Suprapubic skin (tissue), 4 donors: ENCODE measurements around the gene IL32. TPM values are rescaled to one million over a fixed set of nuclear protein-coding genes. Genes with fewer than 3 reads are reported as not detected.
"Not testable (repeated sequence)": the region's sequence is repeated elsewhere in the genome, so short reads cannot be mapped to it uniquely, and the experiment has no call there.

Source experiments
- DNase-seq, 2 donors: peaks; one replicate each; pipeline ENCODE4 v3.0.0-alpha.2; 2019; ENCODE audit warnings: low spot score in 2 of 2
- H3K27ac ChIP-seq: fragments of 200-600 bp; sonication (generic); one replicate; pipeline ENCODE4 v1.5.1; 2019
- H3K27me3 ChIP-seq: fragments of 200-600 bp; sonication (generic); one replicate; pipeline ENCODE4 v1.5.1; 2019
- H3K36me3 ChIP-seq: fragments of 200-600 bp; sonication (generic); one replicate; pipeline ENCODE4 v1.5.1; 2019
- H3K4me1 ChIP-seq: fragments of 200-600 bp; sonication (generic); one replicate; pipeline ENCODE4 v1.5.1; 2019
- H3K4me3 ChIP-seq: fragments of 200-600 bp; sonication (generic); one replicate; pipeline ENCODE4 v1.5.1; 2019; ENCODE audit warnings: mild to moderate bottlenecking
- H3K9me3 ChIP-seq: fragments of 200-600 bp; sonication (generic); one replicate; pipeline ENCODE4 v1.5.1; 2019
- CTCF ChIP-seq, 2 donors: fragments of 200-600 bp in 1 of 2; fragments of 450-650 bp in 1 of 2; sonication (generic) in 1 of 2; IDR thresholded peaks; one replicate each; pipeline ENCODE4 v1.5.1; 2016 to 2019; ENCODE audit warnings: antibody characterized with exemption in 2 of 2, mild to moderate bottlenecking in 1 of 2, moderate library complexity in 1 of 2
- EP300 ChIP-seq: sonication (generic); formaldehyde crosslinking; IDR thresholded peaks from one replicate; pipeline ENCODE4 v1.6.1; 2017; ENCODE audit warnings: antibody characterized with exemption
- POLR2A ChIP-seq, 2 donors: fragments of 450-650 bp; IDR thresholded peaks; one replicate each; pipeline ENCODE4 v1.6.1; 2017; ENCODE audit warnings: antibody characterized with exemption in 2 of 2, mild to moderate bottlenecking in 2 of 2, moderate library complexity in 2 of 2
- POLR2AphosphoS5 ChIP-seq, 3 donors: sonication (generic); formaldehyde crosslinking; IDR thresholded peaks; one replicate each; pipeline ENCODE4 v1.6.1; 2017; ENCODE audit warnings: antibody characterized with exemption in 3 of 3
- WGBS: methylation state at CpG from one replicate; pipeline ENCODE4 v1.1.5; 2018; 5-methylcytosine and 5-hydroxymethylcytosine counted together
- total RNA-seq, 4 donors: library from RNA; depleted of rRNA; stranded (reverse); fragments of >200 nt; gene quantifications; one replicate each; pipeline ENCODE4 v1.1.0, GENCODE V29; 2016

The IL32 gene
- total RNA-seq, 4 donors from 2014 or later, result 2.6 to 11.9 (median 6.1) TPM

- Histone ChIP-seq H3K4me1 (peaks cover 14% of the 10 kb centered on the region), H3K27ac (no peak overlapping the region), H3K9me3 (no peaks in the 10 kb centered on the region), H3K4me3 (no peak overlapping the region), H3K27me3 (no peaks in the 10 kb centered on the region), H3K36me3 (no peaks in the 10 kb centered on the region)
- no peak for DNase-seq
- TF ChIP-seq CTCF (IDR thresholded peaks at IDR 0.05) (no peak), EP300 (no peak), POLR2AphosphoS5 (IDR thresholded peaks at IDR 0.05) (no peak), POLR2A (IDR thresholded peaks at IDR 0.05) (no peak)
- WGBS, result 82% methylated on average over 7 of the region's 7 CpGs
Measured at GRCh38 chr16:3071655-3072054, 6.2 kb downstream of the IL32 start.

- H3K27ac ChIP-seq, H3K36me3 ChIP-seq, H3K27me3 ChIP-seq, DNase-seq, H3K4me3 ChIP-seq, H3K9me3 ChIP-seq: not testable (repeated sequence)
- peaks cover 12% of the 10 kb centered on the region for H3K4me1 ChIP-seq
- no CpG with 5 or more reads among the region's 4 CpGs for WGBS
Measured at GRCh38 chr16:3072148-3072547, 6.7 kb downstream of the IL32 start.

- H3K36me3 ChIP-seq, H3K4me1 ChIP-seq, H3K27me3 ChIP-seq, H3K9me3 ChIP-seq, DNase-seq, H3K27ac ChIP-seq, H3K4me3 ChIP-seq: not testable (repeated sequence)
- 85% methylated on average over 8 of the region's 18 CpGs for WGBS
Measured at GRCh38 chr16:3072576-3073263, 7.3 kb downstream of the IL32 start.

GRCh38 chr16:3073448-3073847 lies 8.0 kb downstream of the IL32 start:
- Histone ChIP-seq H3K9me3 (no peaks in the 10 kb centered on the region), H3K27ac (no peak overlapping the region), H3K4me1 (peaks cover 4% of the 10 kb centered on the region), H3K4me3 (no peak overlapping the region), H3K27me3 (no peaks in the 10 kb centered on the region), H3K36me3 (no peaks in the 10 kb centered on the region)
- TF ChIP-seq POLR2AphosphoS5 (IDR thresholded peaks at IDR 0.05) (no peak), EP300 (no peak), CTCF (IDR thresholded peaks at IDR 0.05) (no peak)
- DNase-seq, result no peak
- 94% methylated on average over 7 of the region's 7 CpGs for WGBS

- WGBS, result 68% methylated on average over 9 of the region's 9 CpGs
- TF ChIP-seq EP300 (no peak), POLR2A (IDR thresholded peaks at IDR 0.05) (no peak), POLR2AphosphoS5 (IDR thresholded peaks at IDR 0.05) (no peak), CTCF (IDR thresholded peaks at IDR 0.05) (no peak)
- Histone ChIP-seq H3K27me3 (no peaks in the 10 kb centered on the region), H3K36me3 (no peaks in the 10 kb centered on the region), H3K4me1 (peaks cover 4% of the 10 kb centered on the region), H3K9me3 (no peaks in the 10 kb centered on the region), H3K4me3 (no peak overlapping the region), H3K27ac (no peak overlapping the region)
- no peak for DNase-seq
Measured at GRCh38 chr16:3074860-3075522, 9.6 kb downstream of the IL32 start.

- Histone ChIP-seq H3K4me1 (peaks cover 4% of the 10 kb centered on the region), H3K4me3 (no peak overlapping the region), H3K36me3 (no peaks in the 10 kb centered on the region), H3K27ac (no peak overlapping the region), H3K9me3 (no peaks in the 10 kb centered on the region), H3K27me3 (no peaks in the 10 kb centered on the region)
- no peak for TF ChIP-seq CTCF (IDR thresholded peaks at IDR 0.05)
- no peak for TF ChIP-seq EP300
- TF ChIP-seq POLR2A (IDR thresholded peaks at IDR 0.05), result no peak
- TF ChIP-seq POLR2AphosphoS5 (IDR thresholded peaks at IDR 0.05), result no peak
- no peak for DNase-seq
- 39% methylated on average over 10 of the region's 10 CpGs for WGBS
Measured at GRCh38 chr16:3075523-3075915, 10.1 kb downstream of the IL32 start.

- not testable (repeated sequence) for DNase-seq, H3K4me1 ChIP-seq, H3K36me3 ChIP-seq, H3K27me3 ChIP-seq, H3K9me3 ChIP-seq, H3K4me3 ChIP-seq, H3K27ac ChIP-seq
- 94% methylated on average over 6 of the region's 6 CpGs for WGBS
Measured at GRCh38 chr16:3075946-3076345, 10.5 kb downstream of the IL32 start.
